Duodenal mucosa (tissue), 2 donors: ENCODE data around the gene FERMT2.
"Not testable (repeated sequence)": the region's sequence is repeated elsewhere in the genome, so short reads cannot be mapped to it uniquely, and the experiment has no call there.

Experiments
- H3K27ac ChIP-seq: one replicate; pipeline ENCODE4 v1.7.0; 2013; ENCODE audit warnings: low read depth, low read length
- H3K27me3 ChIP-seq, 2 donors: one replicate each; pipeline ENCODE4 v1.7.0; 2013; ENCODE audit warnings: low read length in 2 of 2, control low read depth in 1 of 2; ENCODE audit not compliant: insufficient read depth in 2 of 2, control insufficient read depth in 1 of 2
- H3K36me3 ChIP-seq, 2 donors: one replicate each; pipeline ENCODE4 v1.7.0; 2013; ENCODE audit warnings: low read length in 2 of 2, control low read depth in 1 of 2; ENCODE audit not compliant: insufficient read depth in 2 of 2, control insufficient read depth in 1 of 2
- H3K4me1 ChIP-seq, 2 donors: one replicate each; pipeline ENCODE4 v1.7.0; 2013; ENCODE audit warnings: low read length in 2 of 2, control low read depth in 1 of 2; ENCODE audit not compliant: insufficient read depth in 2 of 2, control insufficient read depth in 1 of 2
- H3K4me3 ChIP-seq, 2 donors: one replicate each; pipeline ENCODE4 v1.7.0; 2013; ENCODE audit warnings: low read length in 2 of 2, low read depth in 1 of 2
- H3K9ac ChIP-seq, 2 donors: one replicate each; pipeline ENCODE4 v1.7.0; 2013; ENCODE audit warnings: low read length in 2 of 2, low read depth in 1 of 2
- H3K9me3 ChIP-seq, 2 donors: one replicate each; pipeline ENCODE4 v1.7.0; 2013; ENCODE audit warnings: low read length in 2 of 2, control low read depth in 1 of 2; ENCODE audit not compliant: control insufficient read depth in 1 of 2

The FERMT2 gene

GRCh38 chr14:52873694-52874093 lies 77.2 kb downstream of the FERMT2 start:
- Histone ChIP-seq H3K4me3 (no peak overlapping the region), H3K27ac (no peak overlapping the region), H3K4me1 (no peaks in the 10 kb centered on the region), H3K27me3 (no peaks in the 10 kb centered on the region), H3K9ac (no peak overlapping the region), H3K9me3 (no peaks in the 10 kb centered on the region), H3K36me3 (peaks cover 0 to 5% of the 10 kb centered on the region in 2 donors)

GRCh38 chr14:52873065-52873464 lies 77.8 kb downstream of the FERMT2 start:
- H3K36me3 ChIP-seq: peaks cover 0 to 5% of the 10 kb centered on the region in 2 donors
- H3K4me3 ChIP-seq: no peak overlapping the region
- H3K27ac ChIP-seq: no peak overlapping the region
- no peaks in the 10 kb centered on the region for H3K9me3 ChIP-seq
- H3K27me3 ChIP-seq: no peaks in the 10 kb centered on the region
- H3K4me1 ChIP-seq: no peaks in the 10 kb centered on the region
- H3K9ac ChIP-seq: no peak overlapping the region

GRCh38 chr14:52871606-52872005 lies 79.2 kb downstream of the FERMT2 start:
- Histone ChIP-seq H3K27me3 (no peaks in the 10 kb centered on the region), H3K27ac (no peak overlapping the region), H3K36me3 (peaks cover 0 to 5% of the 10 kb centered on the region in 2 donors), H3K4me1 (no peaks in the 10 kb centered on the region), H3K9me3 (no peaks in the 10 kb centered on the region), H3K4me3 (no peak overlapping the region), H3K9ac (no peak overlapping the region)

- H3K4me3 ChIP-seq: no peak overlapping the region
- no peaks in the 10 kb centered on the region for H3K9me3 ChIP-seq
- peaks cover 0 to 5% of the 10 kb centered on the region in 2 donors for H3K36me3 ChIP-seq
- no peak overlapping the region for H3K27ac ChIP-seq
- H3K4me1 ChIP-seq: no peaks in the 10 kb centered on the region
- H3K27me3 ChIP-seq: no peaks in the 10 kb centered on the region
- H3K9ac ChIP-seq: no peak overlapping the region
Measured at GRCh38 chr14:52868911-52869618, 81.8 kb downstream of the FERMT2 start.

- not testable (repeated sequence) for H3K9me3 ChIP-seq, H3K9ac ChIP-seq, H3K4me1 ChIP-seq, H3K4me3 ChIP-seq, H3K36me3 ChIP-seq, H3K27me3 ChIP-seq, H3K27ac ChIP-seq
Measured at GRCh38 chr14:52864893-52865292, 86.0 kb downstream of the FERMT2 start.

- Histone ChIP-seq H3K4me1 (no peaks in the 10 kb centered on the region), H3K27ac (no peak overlapping the region), H3K9ac (no peak overlapping the region), H3K9me3 (no peaks in the 10 kb centered on the region), H3K27me3 (no peaks in the 10 kb centered on the region), H3K36me3 (peaks cover 0 to 3% of the 10 kb centered on the region in 2 donors), H3K4me3 (no peak overlapping the region)
Measured at GRCh38 chr14:52863334-52863700, 87.5 kb downstream of the FERMT2 start.

GRCh38 chr14:52862632-52863333 lies 88.1 kb downstream of the FERMT2 start:
- Histone ChIP-seq H3K4me3 (no peak overlapping the region), H3K9me3 (no peaks in the 10 kb centered on the region), H3K27ac (no peak overlapping the region), H3K27me3 (no peaks in the 10 kb centered on the region), H3K4me1 (no peaks in the 10 kb centered on the region), H3K36me3 (peaks cover 0 to 3% of the 10 kb centered on the region in 2 donors), H3K9ac (no peak overlapping the region)

GRCh38 chr14:52861403-52861802 lies 89.4 kb downstream of the FERMT2 start:
- Histone ChIP-seq H3K9me3 (no peaks in the 10 kb centered on the region), H3K9ac (no peak overlapping the region), H3K36me3 (peaks cover 0 to 3% of the 10 kb centered on the region in 2 donors), H3K4me1 (no peaks in the 10 kb centered on the region), H3K4me3 (no peak overlapping the region), H3K27me3 (no peaks in the 10 kb centered on the region), H3K27ac (no peak overlapping the region)

GRCh38 chr14:52860910-52861309 lies 89.9 kb downstream of the FERMT2 start:
- H3K27ac ChIP-seq: no peak overlapping the region
- H3K27me3 ChIP-seq: no peaks in the 10 kb centered on the region
- H3K4me3 ChIP-seq: no peak overlapping the region
- no peaks in the 10 kb centered on the region for H3K4me1 ChIP-seq
- H3K9ac ChIP-seq: no peak overlapping the region
- H3K9me3 ChIP-seq: no peaks in the 10 kb centered on the region
- H3K36me3 ChIP-seq: peaks cover 0 to 3% of the 10 kb centered on the region in 2 donors

GRCh38 chr14:52860209-52860608 lies 90.6 kb downstream of the FERMT2 start:
- Histone ChIP-seq H3K9me3 (no peaks in the 10 kb centered on the region), H3K27me3 (no peaks in the 10 kb centered on the region), H3K9ac (no peak overlapping the region), H3K36me3 (peaks cover 0 to 3% of the 10 kb centered on the region in 2 donors), H3K27ac (no peak overlapping the region), H3K4me1 (no peaks in the 10 kb centered on the region), H3K4me3 (no peak overlapping the region)
